ENCODE results near the gene CCDC91. TPM values are rescaled to one million over a fixed set of nuclear protein-coding genes. Genes with fewer than 3 reads are reported as not detected.
"Not testable (repeated sequence)": the region's sequence is repeated elsewhere in the genome, so short reads cannot be mapped to it uniquely, and the experiment has no call there.

Gene CCDC91
- total and polyA plus RNA-seq, 4 donors: 13.4 to 41.3 (median 23.3) TPM

- not testable (repeated sequence) for DNase-seq; H3K9me3 ChIP-seq (ENCODE audit: control insufficient read depth in 4 of 4, insufficient read depth in 3 of 4, low read length in 3 of 4); H3K27me3 ChIP-seq (ENCODE audit: control insufficient read depth in 3 of 3, insufficient read depth in 3 of 3, low read length in 2 of 3); H3K36me3 ChIP-seq (ENCODE audit: control insufficient read depth in 4 of 4, insufficient read depth in 4 of 4, low read length in 4 of 4); H3K4me3 ChIP-seq; H3K9ac ChIP-seq (ENCODE audit: insufficient read depth in 1 of 2, low read length in 2 of 2); H3K27ac ChIP-seq (ENCODE audit: low read depth in 1 of 2, low read length in 1 of 2); ATAC-seq (ENCODE audit: insufficient read depth, low FRiP score); H3K4me1 ChIP-seq (ENCODE audit: control insufficient read depth in 5 of 5, insufficient read depth in 5 of 5, low read length in 5 of 5)
- WGBS, 2 donors: 96 to 98% methylated on average over 3 of the region's 3 CpGs
Measured at GRCh38 chr12:28330232-28330631, 140.0 kb downstream of the CCDC91 start.

- WGBS, 2 donors: 63 to 64% methylated on average over 3 of the region's 3 CpGs
- no peaks in the 10 kb centered on the region for H3K36me3 ChIP-seq (ENCODE audit: control insufficient read depth in 4 of 4, insufficient read depth in 4 of 4, low read length in 4 of 4)
- H3K9me3 ChIP-seq (ENCODE audit: control insufficient read depth in 4 of 4, insufficient read depth in 3 of 4, low read length in 3 of 4): no peaks in the 10 kb centered on the region
- no peak overlapping the region for H3K4me3 ChIP-seq
- no peak overlapping the region for H3K27ac ChIP-seq (ENCODE audit: low read depth in 1 of 2, low read length in 1 of 2)
- no peak for TF ChIP-seq CTCF (IDR thresholded peaks at IDR 0.05; ENCODE audit: control extremely low read depth, extremely low read depth)
- H3K9ac ChIP-seq (ENCODE audit: insufficient read depth in 1 of 2, low read length in 2 of 2): no peak overlapping the region
- ATAC-seq (ENCODE audit: insufficient read depth, low FRiP score) (no peak), DNase-seq (no peak)
- no peaks in the 10 kb centered on the region for H3K27me3 ChIP-seq (ENCODE audit: control insufficient read depth in 3 of 3, insufficient read depth in 3 of 3, low read length in 2 of 3)
- H3K4me1 ChIP-seq (ENCODE audit: control insufficient read depth in 5 of 5, insufficient read depth in 5 of 5, low read length in 5 of 5): peaks cover 0 to 3% (median 0%) of the 10 kb centered on the region in 5 donors
Measured at GRCh38 chr12:28331130-28331529, 140.9 kb downstream of the CCDC91 start.

GRCh38 chr12:28340261-28341045 is 150.2 kb downstream of the CCDC91 start:
- WGBS, 2 donors: 73 to 84% methylated on average over 4 of the region's 4 CpGs
- no peak for ATAC-seq (ENCODE audit: insufficient read depth, low FRiP score)
- no peak for TF ChIP-seq CTCF (IDR thresholded peaks at IDR 0.05; ENCODE audit: control extremely low read depth, extremely low read depth)

GRCh38 chr12:28343713-28344112 is 153.5 kb downstream of the CCDC91 start:
- H3K9me3 ChIP-seq (ENCODE audit: control insufficient read depth in 4 of 4, insufficient read depth in 3 of 4, low read length in 3 of 4): no peaks in the 10 kb centered on the region

More at GRCh38 chr12:28340261-28341045, 150.2 kb downstream of the CCDC91 start:
- DNase-seq: peak in 1 of 3 donors; percentile 15
- Histone ChIP-seq H3K4me3 (no peak overlapping the region), H3K27me3 (ENCODE audit: control insufficient read depth in 3 of 3, insufficient read depth in 3 of 3, low read length in 2 of 3) (no peaks in the 10 kb centered on the region), H3K27ac (ENCODE audit: low read depth in 1 of 2, low read length in 1 of 2) (no peak overlapping the region), H3K9ac (ENCODE audit: insufficient read depth in 1 of 2, low read length in 2 of 2) (no peak overlapping the region), H3K36me3 (ENCODE audit: control insufficient read depth in 4 of 4, insufficient read depth in 4 of 4, low read length in 4 of 4) (no peaks in the 10 kb centered on the region), H3K9me3 (ENCODE audit: control insufficient read depth in 4 of 4, insufficient read depth in 3 of 4, low read length in 3 of 4) (no peaks in the 10 kb centered on the region), H3K4me1 (ENCODE audit: control insufficient read depth in 5 of 5, insufficient read depth in 5 of 5, low read length in 5 of 5) (no peaks in the 10 kb centered on the region)

More at GRCh38 chr12:28343713-28344112, 153.5 kb downstream of the CCDC91 start:
- no peak for TF ChIP-seq CTCF (IDR thresholded peaks at IDR 0.05; ENCODE audit: control extremely low read depth, extremely low read depth)
- no peaks in the 10 kb centered on the region for H3K4me1 ChIP-seq (ENCODE audit: control insufficient read depth in 5 of 5, insufficient read depth in 5 of 5, low read length in 5 of 5)
- ATAC-seq (ENCODE audit: insufficient read depth, low FRiP score): no peak
- H3K36me3 ChIP-seq (ENCODE audit: control insufficient read depth in 4 of 4, insufficient read depth in 4 of 4, low read length in 4 of 4): no peaks in the 10 kb centered on the region
- H3K27ac ChIP-seq (ENCODE audit: low read depth in 1 of 2, low read length in 1 of 2): no peak overlapping the region
- no peaks in the 10 kb centered on the region for H3K27me3 ChIP-seq (ENCODE audit: control insufficient read depth in 3 of 3, insufficient read depth in 3 of 3, low read length in 2 of 3)
- no peak overlapping the region for H3K9ac ChIP-seq (ENCODE audit: insufficient read depth in 1 of 2, low read length in 2 of 2)
- WGBS, 2 donors: 85 to 100% methylated on average over 1 of the region's 1 CpG
- no peak overlapping the region for H3K4me3 ChIP-seq
- no peak for DNase-seq
